D721Med (cell line): ENCODE data around the gene MMP24OS.
"Not testable (repeated sequence)": the region's sequence is repeated elsewhere in the genome, so short reads cannot be mapped to it uniquely, and the experiment has no call there.

Experiments
- DNase-seq: peaks from one replicate; pipeline ENCODE4 v3.0.0; 2011; ENCODE audit warnings: low spot score; ENCODE audit not compliant: insufficient read length
- FAIRE-seq: peaks from 2 replicates; lab custom pipeline; 2011; peaks lifted over from hg19 to GRCh38; lab: Jason Lieb, UNC
- TF ChIP-seq, protein P1 (sequence below): IDR thresholded peaks from 2 replicates; pipeline ENCODE4 v1.5.1; 2012; ENCODE audit warnings: mild to moderate bottlenecking, control low read depth; ENCODE audit not compliant: insufficient read depth; ENCODE audit errors: missing control alignments

Gene MMP24OS

DNA sequence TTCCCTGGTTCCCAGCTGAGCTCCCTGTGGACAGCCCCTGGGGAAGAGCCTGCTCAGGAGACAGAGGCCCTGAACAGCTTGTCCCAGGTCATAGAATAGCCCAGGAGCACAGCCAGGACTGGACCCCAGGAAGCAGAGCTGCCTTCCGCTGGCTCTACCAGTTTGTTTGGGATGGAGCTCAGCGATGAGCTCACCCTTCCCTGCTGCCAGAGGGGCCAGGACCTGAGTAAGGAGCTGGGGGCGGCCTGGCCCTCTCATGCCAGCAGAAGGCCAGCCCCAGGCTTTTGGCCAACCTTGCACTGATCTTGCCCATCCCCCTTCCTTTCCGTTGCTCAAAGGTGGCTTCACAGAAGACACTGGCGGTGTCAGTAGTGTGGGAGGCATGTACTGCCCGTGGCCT lies 17.5 kb downstream of the MMP24OS start:
- DNase-seq (no peak), FAIRE-seq (no peak)
- TF ChIP-seq, protein P1, sequence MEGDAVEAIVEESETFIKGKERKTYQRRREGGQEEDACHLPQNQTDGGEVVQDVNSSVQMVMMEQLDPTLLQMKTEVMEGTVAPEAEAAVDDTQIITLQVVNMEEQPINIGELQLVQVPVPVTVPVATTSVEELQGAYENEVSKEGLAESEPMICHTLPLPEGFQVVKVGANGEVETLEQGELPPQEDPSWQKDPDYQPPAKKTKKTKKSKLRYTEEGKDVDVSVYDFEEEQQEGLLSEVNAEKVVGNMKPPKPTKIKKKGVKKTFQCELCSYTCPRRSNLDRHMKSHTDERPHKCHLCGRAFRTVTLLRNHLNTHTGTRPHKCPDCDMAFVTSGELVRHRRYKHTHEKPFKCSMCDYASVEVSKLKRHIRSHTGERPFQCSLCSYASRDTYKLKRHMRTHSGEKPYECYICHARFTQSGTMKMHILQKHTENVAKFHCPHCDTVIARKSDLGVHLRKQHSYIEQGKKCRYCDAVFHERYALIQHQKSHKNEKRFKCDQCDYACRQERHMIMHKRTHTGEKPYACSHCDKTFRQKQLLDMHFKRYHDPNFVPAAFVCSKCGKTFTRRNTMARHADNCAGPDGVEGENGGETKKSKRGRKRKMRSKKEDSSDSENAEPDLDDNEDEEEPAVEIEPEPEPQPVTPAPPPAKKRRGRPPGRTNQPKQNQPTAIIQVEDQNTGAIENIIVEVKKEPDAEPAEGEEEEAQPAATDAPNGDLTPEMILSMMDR: no peak

DNA sequence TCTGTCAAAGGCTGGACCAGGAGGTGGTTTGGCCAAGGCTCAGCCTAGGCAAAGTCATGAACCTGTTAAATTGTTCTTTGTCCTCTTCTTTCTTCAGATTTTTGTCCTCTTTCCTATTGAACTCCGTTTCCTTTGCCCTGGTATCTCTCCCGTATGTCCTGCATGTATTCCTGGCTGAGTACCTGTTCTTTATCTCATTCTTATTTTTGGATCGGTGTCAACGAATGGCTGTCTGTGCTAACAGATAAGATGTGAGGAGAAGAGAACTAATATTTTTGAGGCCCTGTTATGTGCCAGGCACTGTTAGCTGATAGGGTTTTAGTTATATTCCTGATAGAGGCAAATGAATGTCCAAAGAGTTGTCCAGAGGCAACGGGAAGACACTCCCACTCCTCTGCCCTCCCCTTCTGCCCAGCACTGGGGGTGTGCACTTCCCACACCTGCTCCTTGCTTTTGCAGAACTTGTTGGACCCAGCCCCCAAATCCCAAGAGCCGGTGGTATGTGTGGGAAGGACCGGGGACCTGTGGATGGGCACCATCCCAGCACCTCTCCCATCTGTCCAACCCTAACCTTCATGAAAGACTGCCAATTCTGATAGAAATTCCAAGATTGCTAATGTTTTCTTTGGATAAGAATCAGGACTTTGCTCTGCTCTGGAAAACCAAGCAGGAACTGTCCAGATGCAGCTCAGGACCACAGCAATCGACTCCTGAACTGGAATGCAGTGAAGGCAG lies 20.6 kb downstream of the MMP24OS start:
- TF ChIP-seq, protein P1: no peak
- FAIRE-seq: no peak
- no peak for DNase-seq

DNA sequence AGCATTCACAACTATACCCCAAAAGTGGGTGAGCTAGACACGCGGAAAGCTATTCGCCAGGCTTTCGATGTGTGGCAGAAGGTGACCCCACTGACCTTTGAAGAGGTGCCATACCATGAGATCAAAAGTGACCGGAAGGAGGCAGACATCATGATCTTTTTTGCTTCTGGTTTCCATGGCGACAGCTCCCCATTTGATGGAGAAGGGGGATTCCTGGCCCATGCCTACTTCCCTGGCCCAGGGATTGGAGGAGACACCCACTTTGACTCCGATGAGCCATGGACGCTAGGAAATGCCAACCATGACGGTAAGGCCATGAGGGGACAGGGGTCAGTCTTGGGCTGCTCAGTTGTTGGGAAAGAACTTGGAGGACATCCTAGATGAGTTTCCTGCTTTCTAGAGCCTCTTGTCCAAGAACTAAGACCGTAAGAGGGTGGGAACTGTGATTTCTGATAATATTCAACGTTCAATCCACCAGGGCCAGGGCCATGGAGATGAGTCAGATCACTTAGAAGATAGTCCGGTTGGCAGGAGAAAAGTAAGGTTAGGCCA lies 23.4 kb downstream of the MMP24OS start:
- DNase-seq (no peak), FAIRE-seq (no peak)
- TF ChIP-seq, protein P1: no peak

DNA sequence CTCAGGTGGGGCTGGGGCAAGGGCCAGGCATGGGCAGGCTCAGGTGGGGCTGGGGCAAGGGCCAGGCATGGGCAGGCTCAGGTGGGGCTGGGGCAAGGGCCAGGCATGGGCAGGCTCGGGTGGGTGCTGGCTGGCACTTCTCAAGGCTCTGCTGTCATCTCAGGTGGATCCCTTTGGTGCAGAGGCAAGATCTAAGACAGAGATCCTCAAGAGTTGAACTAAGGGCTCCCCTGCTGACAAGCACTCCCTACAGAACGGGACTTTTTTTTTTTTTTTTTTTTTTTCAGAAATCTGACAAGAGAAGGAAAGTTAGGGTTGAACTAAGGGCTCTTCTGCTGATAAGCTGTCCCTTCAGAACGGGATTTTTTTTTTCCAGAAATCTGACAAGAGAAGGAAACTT lies 24.9 kb downstream of the MMP24OS start:
- TF ChIP-seq, protein P1: no peak
- no peak for DNase-seq
- FAIRE-seq: no peak

DNA sequence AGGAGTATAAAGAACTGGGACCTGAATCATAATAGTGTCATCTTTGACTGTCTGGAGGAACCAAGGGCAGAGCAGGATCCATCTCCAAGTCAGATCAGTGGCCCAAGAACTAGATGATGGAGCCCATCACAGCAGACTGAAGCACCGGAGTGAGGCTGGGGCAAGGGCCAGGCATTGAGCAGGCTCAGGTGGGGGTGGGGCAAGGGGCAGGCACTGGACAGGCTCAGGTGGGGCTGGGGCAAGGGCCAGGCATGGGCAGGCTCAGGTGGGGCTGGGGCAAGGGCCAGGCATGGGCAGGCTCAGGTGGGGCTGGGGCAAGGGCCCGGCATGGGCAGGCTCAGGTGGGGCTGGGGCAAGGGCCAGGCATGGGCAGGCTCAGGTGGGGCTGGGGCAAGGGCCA lies 25.3 kb downstream of the MMP24OS start:
- DNase-seq, FAIRE-seq: not testable (repeated sequence)

DNA sequence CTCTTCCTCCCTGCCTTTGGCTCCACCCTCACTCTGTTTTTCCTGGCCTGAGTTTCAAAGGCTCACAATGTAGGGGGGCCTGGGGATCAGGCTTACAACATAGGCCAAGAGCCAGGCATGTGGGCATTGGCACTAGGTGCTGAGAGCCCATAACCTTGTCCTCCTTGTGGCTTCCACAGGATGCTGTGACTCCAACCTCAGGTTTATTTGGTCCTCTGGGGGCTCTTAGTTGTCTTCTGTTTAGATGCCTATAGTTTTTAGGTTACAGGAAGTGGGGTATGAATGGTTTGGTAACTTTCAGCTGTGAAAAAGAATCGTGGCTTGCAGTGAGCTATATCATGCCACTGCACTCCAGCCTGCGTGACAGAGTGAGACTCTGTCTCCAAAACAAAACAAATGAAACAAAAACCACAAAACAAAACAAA lies 25.9 kb downstream of the MMP24OS start:
- FAIRE-seq (no peak), DNase-seq (no peak)
- TF ChIP-seq, protein P1: no peak

DNA sequence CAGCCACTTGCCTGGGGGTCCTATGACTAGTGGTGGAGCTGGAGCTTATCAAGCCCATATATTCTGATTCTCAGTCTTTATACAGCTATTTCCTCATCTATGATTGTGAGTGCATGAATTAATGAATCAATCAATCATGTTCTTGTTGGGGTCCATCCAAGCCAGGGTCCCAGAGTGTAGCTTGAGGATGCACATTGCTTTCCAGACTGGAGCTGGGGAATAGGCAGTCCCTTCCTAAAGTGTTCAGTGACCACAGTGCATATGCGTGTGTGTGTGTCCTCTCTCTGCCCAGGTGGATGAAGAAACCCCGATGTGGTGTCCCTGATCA lies 26.3 kb downstream of the MMP24OS start:
- FAIRE-seq (no peak), DNase-seq (no peak)
- TF ChIP-seq, protein P1: no peak
